ENCODE measurements around the gene SLIT1.

DNA sequence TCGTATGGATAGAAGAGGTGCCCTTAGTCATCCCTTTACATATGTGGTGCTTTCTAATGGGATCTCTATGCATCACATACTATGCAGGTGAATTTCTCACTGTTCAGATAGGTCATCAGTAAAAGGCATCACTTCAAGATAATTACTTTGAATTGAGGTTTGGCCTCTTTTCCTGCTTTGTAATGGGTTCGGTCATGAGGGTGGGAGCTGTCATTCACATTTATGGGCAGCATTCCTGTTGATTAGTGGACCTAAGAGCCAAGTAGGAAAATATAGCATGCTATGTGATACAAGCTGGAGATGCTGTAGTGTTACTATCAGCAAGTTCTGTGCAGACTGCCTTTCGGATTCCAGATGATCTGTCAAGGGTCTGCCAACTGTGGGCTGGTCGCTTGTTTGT is 197.3 kb downstream of the SLIT1 start:
- TF ChIP-seq, protein P1, sequence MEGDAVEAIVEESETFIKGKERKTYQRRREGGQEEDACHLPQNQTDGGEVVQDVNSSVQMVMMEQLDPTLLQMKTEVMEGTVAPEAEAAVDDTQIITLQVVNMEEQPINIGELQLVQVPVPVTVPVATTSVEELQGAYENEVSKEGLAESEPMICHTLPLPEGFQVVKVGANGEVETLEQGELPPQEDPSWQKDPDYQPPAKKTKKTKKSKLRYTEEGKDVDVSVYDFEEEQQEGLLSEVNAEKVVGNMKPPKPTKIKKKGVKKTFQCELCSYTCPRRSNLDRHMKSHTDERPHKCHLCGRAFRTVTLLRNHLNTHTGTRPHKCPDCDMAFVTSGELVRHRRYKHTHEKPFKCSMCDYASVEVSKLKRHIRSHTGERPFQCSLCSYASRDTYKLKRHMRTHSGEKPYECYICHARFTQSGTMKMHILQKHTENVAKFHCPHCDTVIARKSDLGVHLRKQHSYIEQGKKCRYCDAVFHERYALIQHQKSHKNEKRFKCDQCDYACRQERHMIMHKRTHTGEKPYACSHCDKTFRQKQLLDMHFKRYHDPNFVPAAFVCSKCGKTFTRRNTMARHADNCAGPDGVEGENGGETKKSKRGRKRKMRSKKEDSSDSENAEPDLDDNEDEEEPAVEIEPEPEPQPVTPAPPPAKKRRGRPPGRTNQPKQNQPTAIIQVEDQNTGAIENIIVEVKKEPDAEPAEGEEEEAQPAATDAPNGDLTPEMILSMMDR (IDR thresholded peaks at IDR 0.05): no peak
- no peak for TF ChIP-seq EZH2 (IDR thresholded peaks at IDR 0.05; ENCODE audit: borderline replicate concordance, insufficient read depth, low read depth, low read length, poor library complexity, severe bottlenecking)
